Tibial artery (tissue), 4 donors: ENCODE data around the gene CCDC85A.
A peak's percentile ranks its signal among the peaks of the same experiment; 100 is the strongest.
"Not testable (repeated sequence)": the region's sequence is repeated elsewhere in the genome, so short reads cannot be mapped to it uniquely, and the experiment has no call there.

Experiments used
- DNase-seq, 2 donors: peaks; one replicate each; pipeline ENCODE4 v3.0.0-alpha.2; 2019
- H3K27ac ChIP-seq, 2 donors: fragments of 200-600 bp; sonication (generic) in 1 of 2; 1 replicate in 1 of 2; 2 replicates in 1 of 2; pipeline ENCODE4 v1.5.1; 2018 to 2019; ENCODE audit warnings: mild to moderate bottlenecking in 1 of 2
- H3K27me3 ChIP-seq, 2 donors: fragments of 200-600 bp; sonication (generic) in 1 of 2; one replicate each; pipeline versions ENCODE4 v1.5.1 to v1.6.0; 2016 to 2019
- H3K36me3 ChIP-seq, 3 donors: fragments of 200-600 bp; sonication (generic) in 2 of 3; one replicate each; pipeline ENCODE4 v1.5.1; 2016 to 2019; ENCODE audit warnings: mild to moderate bottlenecking in 2 of 3
- H3K4me1 ChIP-seq, 4 donors: fragments of 200-600 bp; sonication (generic) in 2 of 4; 1 replicate in 3 of 4; 2 replicates in 1 of 4; pipeline ENCODE4 v1.5.1; 2016 to 2019
- H3K4me3 ChIP-seq, 2 donors: fragments of 200-600 bp; sonication (generic) in 1 of 2; 1 replicate in 1 of 2; 2 replicates in 1 of 2; pipeline ENCODE4 v1.5.1; 2018 to 2019; ENCODE audit warnings: mild to moderate bottlenecking in 2 of 2
- H3K9me3 ChIP-seq, 3 donors: fragments of 200-600 bp; sonication (generic) in 1 of 3; one replicate each; pipeline ENCODE4 v1.5.1; 2016 to 2019
- intact Hi-C: fragments of 100-400 bp; cut with DNase I; formaldehyde crosslinking; loops from one replicate; pipeline ENCODE4 v1.15.0; 2023; ENCODE audit warnings: low total_unique reads
- TF ChIP-seq, protein P1 (sequence below), 2 experiments: fragments of 200-600 bp in 1 of 2; fragments of 450-650 bp in 1 of 2; IDR thresholded peaks; one replicate each; pipeline ENCODE4 v1.5.1; 2017 to 2019; ENCODE audit warnings: antibody characterized with exemption in 2 of 2, mild to moderate bottlenecking in 1 of 2, moderate library complexity in 1 of 2

Gene CCDC85A

DNA sequence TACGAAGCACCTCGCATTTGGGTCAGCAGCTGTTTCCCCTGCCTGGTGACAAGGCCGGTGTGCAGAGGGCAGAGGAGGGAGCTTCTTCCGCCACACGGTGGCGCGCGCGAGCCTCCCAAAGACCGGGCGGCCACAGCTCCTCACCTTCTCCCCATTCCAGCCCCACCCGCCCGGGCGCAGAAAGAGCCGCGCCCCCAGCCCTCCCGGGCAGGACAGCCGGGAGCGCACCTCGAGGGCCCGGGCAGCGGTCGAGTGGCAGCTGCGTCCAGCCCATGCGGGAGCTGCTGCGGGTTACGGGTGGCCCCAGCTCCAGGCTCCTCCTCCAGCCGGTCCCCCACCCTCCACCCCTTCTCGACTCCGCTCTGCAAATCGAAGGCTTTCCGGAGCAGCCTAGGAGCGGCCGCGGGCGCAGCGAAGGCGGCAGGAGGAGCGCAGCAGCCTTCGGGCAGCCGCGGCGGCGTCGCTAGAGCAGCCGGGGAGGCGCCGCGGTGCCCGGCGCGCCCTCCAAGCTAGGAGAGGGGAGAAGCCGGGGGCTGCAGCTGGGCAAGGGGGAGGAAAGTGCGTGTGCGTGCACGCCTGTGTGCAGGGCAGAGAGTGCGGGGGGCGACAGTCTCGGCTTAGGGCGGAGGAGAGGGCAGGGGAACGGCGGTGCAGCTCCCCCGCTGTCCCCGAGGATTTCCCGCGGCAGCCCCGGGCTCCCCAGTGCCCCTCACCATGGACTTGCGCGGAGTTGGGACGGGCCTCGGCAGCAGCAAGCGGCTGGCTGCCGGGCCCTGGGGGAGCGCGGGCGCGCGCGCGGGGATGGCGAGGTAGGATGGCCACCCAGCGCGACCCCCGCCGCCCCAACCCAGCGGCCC is at the start of gene CCDC85A:
Gene CCDC85A (plus strand): TSS at position 348 of the 857 bp plus-strand sequence. CDS start 635 bp downstream, outside the sequence.
- intact Hi-C loops, result loop anchor here (5.0 to 10.0 kb wide), 2 partner anchors 563 to 1331 kb away; no protein-coding TSS in a partner anchor
- Histone ChIP-seq H3K27me3 (peaks cover 0 to 28% of the 10 kb centered on the region in 2 donors), H3K36me3 (no peaks in the 10 kb centered on the region), H3K4me3 (peak within 1 kb of the TSS; percentile 55 to 66), H3K9me3 (no peaks in the 10 kb centered on the region), H3K27ac (peak within 1 kb of the TSS in 1 of 2 donors; percentile 23), H3K4me1 (peaks cover 0 to 29% (median 20%) of the 10 kb centered on the region in 4 donors)
- TF ChIP-seq, protein P1, sequence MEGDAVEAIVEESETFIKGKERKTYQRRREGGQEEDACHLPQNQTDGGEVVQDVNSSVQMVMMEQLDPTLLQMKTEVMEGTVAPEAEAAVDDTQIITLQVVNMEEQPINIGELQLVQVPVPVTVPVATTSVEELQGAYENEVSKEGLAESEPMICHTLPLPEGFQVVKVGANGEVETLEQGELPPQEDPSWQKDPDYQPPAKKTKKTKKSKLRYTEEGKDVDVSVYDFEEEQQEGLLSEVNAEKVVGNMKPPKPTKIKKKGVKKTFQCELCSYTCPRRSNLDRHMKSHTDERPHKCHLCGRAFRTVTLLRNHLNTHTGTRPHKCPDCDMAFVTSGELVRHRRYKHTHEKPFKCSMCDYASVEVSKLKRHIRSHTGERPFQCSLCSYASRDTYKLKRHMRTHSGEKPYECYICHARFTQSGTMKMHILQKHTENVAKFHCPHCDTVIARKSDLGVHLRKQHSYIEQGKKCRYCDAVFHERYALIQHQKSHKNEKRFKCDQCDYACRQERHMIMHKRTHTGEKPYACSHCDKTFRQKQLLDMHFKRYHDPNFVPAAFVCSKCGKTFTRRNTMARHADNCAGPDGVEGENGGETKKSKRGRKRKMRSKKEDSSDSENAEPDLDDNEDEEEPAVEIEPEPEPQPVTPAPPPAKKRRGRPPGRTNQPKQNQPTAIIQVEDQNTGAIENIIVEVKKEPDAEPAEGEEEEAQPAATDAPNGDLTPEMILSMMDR (IDR thresholded peaks at IDR 0.05), result peak; percentile 85 to 94
- peak; percentile 83 to 88 for DNase-seq

DNA sequence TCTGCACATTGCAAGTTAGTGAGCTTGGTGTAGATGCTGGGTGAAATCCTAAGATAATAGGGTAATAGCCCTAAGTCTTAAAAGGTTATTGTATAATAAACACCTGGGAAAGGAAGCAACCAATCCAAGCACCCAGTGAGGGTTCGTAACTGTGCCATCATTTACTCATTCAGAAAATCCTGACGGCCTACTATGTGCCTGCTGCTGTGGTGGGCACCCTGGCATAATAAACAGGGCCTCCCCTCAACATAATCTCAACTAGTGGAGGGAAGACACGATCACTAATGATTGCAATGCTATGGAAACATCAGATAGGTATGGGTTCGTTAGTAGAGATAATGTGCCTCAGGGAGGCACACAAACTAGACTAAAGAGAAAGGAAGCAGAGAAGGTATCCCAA is 48.9 kb upstream of the CCDC85A start:
- no peaks in the 10 kb centered on the region for H3K27me3 ChIP-seq
- TF ChIP-seq, protein P1 (IDR thresholded peaks at IDR 0.05), result no peak
- intact Hi-C loops, result loop anchor here (5.0 kb wide), 1 partner anchor 418 kb away; no protein-coding TSS in a partner anchor
- H3K9me3 ChIP-seq, result no peaks in the 10 kb centered on the region
- DNase-seq, result no peak
- no peak overlapping the region for H3K27ac ChIP-seq
- H3K36me3 ChIP-seq, result no peaks in the 10 kb centered on the region
- H3K4me1 ChIP-seq, result no peaks in the 10 kb centered on the region
- H3K4me3 ChIP-seq, result no peak overlapping the region

DNA sequence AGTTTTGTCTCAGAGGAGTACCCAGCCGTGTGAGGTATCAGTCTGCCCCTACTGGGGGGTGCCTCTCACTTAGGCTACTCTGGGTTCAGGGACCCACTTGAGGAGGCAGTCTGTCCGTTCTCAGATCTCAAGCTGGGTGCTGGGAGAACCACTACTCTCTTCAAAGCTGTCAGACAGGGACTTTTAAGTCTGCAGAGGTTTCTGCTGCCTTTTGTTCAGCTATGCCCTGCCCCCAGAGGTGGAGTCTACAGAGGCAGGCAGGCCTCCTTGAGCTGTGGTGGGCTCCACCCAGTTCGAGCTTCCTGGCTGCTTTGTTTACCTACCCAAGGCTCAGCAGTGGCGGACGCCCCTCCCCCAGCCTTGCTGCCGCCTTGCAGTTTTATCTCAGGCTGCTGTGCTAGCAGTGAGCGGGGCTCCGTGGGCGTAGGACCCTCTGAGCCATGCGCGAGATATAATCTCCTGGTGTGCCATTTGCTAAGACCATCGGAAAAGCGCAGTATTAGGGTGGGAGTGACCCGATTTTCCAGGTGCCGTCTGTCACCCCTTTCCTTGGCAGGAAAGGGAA is 41.2 kb upstream of the CCDC85A start:
- DNase-seq, H3K36me3 ChIP-seq, H3K9me3 ChIP-seq, intact Hi-C loops, H3K4me1 ChIP-seq, H3K27me3 ChIP-seq, H3K27ac ChIP-seq, H3K4me3 ChIP-seq: not testable (repeated sequence)

DNA sequence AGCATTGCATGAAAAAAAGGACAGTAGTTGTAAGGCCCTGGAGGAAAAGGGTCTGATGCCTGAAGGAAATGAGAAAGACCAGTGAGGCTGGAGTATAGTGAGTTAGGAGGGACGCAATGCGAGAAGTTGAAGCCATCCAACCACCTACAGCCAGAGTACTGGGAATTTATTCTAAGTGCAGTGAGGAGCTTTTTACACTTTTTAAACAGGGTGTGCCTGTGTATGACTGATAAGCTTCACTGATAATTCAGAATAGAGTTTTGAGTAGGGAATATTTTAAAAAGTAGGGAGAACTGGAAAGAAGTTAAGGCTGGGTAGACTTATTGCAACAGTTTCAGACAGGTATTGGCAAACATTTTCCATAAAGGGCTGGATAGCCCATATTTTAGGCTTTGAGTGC is 35.9 kb upstream of the CCDC85A start:
- TF ChIP-seq, protein P1 (IDR thresholded peaks at IDR 0.05), result no peak
- Histone ChIP-seq H3K27ac (no peak overlapping the region), H3K4me3 (no peak overlapping the region), H3K4me1 (no peaks in the 10 kb centered on the region), H3K9me3 (no peaks in the 10 kb centered on the region), H3K36me3 (no peaks in the 10 kb centered on the region), H3K27me3 (no peaks in the 10 kb centered on the region)
- no peak for DNase-seq
- intact Hi-C loops, result no loop called here

DNA sequence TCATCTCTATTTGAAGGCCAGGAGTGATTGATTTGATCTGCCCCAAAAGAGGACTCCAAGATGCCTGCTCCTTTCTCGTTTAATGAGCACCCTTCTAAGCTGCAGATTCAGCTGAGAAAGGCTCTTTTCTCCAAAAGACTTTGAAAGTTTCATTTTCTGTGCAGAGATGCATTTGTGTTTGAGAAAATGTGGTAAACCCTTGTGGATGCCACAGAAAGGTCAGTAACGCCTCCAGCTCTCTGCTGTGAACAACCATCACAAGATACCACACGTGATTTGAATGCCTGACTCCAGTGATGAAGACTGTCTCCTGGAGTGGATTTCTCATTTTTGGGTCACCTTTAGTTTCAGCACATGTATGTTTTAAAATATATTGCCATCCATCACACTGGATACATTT is 35.0 kb upstream of the CCDC85A start:
- H3K27ac ChIP-seq, result no peak overlapping the region

More for the DNA sequence above, 35.0 kb upstream of the CCDC85A start:
- TF ChIP-seq, protein P1 (IDR thresholded peaks at IDR 0.05), result no peak
- Histone ChIP-seq H3K4me1 (no peaks in the 10 kb centered on the region), H3K9me3 (no peaks in the 10 kb centered on the region), H3K4me3 (no peak overlapping the region), H3K27me3 (no peaks in the 10 kb centered on the region), H3K36me3 (no peaks in the 10 kb centered on the region)
- no peak for DNase-seq
- intact Hi-C loops, result no loop called here
